Choroid plexus epithelial cell (primary cell): ENCODE results near the gene AIMP2.
"Not testable (repeated sequence)": the region's sequence is repeated elsewhere in the genome, so short reads cannot be mapped to it uniquely, and the experiment has no call there.

Experiments used
- DNase-seq: peaks from one replicate; pipeline ENCODE4 v3.0.0-alpha.2; 2010; ENCODE audit warnings: low read depth
- H3K4me3 ChIP-seq: 2 replicates; pipeline ENCODE4 v1.5.1; 2011; ENCODE audit warnings: low read depth, mild to moderate bottlenecking, control low read depth, low read length, moderate library complexity
- TF ChIP-seq, protein P1 (sequence below): conservative IDR thresholded peaks from 2 replicates; pipeline ENCODE4 v1.5.1; 2011; ENCODE audit warnings: low read depth, mild to moderate bottlenecking, control low read depth, inconsistent platforms, low read length, moderate library complexity

Gene AIMP2

GRCh38 chr7:6057316-6058129 lies 48.5 kb downstream of the AIMP2 start:
- TF ChIP-seq, protein P1, sequence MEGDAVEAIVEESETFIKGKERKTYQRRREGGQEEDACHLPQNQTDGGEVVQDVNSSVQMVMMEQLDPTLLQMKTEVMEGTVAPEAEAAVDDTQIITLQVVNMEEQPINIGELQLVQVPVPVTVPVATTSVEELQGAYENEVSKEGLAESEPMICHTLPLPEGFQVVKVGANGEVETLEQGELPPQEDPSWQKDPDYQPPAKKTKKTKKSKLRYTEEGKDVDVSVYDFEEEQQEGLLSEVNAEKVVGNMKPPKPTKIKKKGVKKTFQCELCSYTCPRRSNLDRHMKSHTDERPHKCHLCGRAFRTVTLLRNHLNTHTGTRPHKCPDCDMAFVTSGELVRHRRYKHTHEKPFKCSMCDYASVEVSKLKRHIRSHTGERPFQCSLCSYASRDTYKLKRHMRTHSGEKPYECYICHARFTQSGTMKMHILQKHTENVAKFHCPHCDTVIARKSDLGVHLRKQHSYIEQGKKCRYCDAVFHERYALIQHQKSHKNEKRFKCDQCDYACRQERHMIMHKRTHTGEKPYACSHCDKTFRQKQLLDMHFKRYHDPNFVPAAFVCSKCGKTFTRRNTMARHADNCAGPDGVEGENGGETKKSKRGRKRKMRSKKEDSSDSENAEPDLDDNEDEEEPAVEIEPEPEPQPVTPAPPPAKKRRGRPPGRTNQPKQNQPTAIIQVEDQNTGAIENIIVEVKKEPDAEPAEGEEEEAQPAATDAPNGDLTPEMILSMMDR, result no peak
- H3K4me3 ChIP-seq, result peak overlapping the region; percentile 88
- peak; percentile 8 for DNase-seq

DNA sequence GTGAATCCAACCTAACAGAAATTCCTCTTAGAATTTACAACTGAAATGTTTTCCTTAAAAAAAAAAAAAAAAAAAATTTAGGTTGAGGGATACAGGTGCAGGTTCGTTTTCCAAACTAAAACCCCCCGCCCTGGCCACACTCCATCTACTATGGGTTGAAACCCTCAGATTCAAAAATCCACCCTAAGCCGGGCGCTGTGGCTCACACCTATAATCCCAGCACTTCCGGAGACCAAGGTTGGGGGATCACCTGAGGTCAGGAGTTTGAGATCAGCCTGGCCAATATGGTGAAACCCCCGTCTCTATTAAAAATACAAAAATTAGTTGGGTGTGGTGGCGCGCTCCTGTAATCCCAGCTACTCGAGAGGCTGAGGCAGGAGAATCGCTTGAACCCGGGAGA lies 50.9 kb downstream of the AIMP2 start:
- not testable (repeated sequence) for DNase-seq, H3K4me3 ChIP-seq

- TF ChIP-seq, protein P1, result no peak
- no peak overlapping the region for H3K4me3 ChIP-seq
- DNase-seq, result no peak
These were observed 62.3 kb downstream of the AIMP2 start for GRCh38 chr7:6071406-6071805.
